HCT116 (cell line): Measurements from ENCODE around the gene MSI2. TPM values are rescaled to one million over a fixed set of nuclear protein-coding genes. Genes with fewer than 3 reads are reported as not detected.

Source experiments
- ATAC-seq: fragments of 200-7000 bp; cut with Tn5 transposase; 2 replicates; pipeline ENCODE4 v1.9.1; 2020; ENCODE audit warnings: mild to moderate bottlenecking, moderate library complexity
- BruUV-seq: library from RNA; stranded (reverse); fragments of 400-500 nt; replicated peaks from 2 replicates; lab custom pipeline; 2021; lab: Mats Ljungman, UMichigan
- CTCF ChIA-PET: fragments of 300-600 bp; sonication (Branson Sonifier 250); formaldehyde crosslinking; loops from one replicate; lab custom pipeline; 2021; ENCODE audit warnings: antibody characterized with exemption; lab: Charles Lee
- POLR2A ChIA-PET: fragments of 300-600, 350-600 bp; sonication (Branson Sonifier 250); formaldehyde crosslinking; loops from one replicate; lab custom pipeline; 2021; ENCODE audit warnings: antibody characterized with exemption; lab: Charles Lee
- RAD21 ChIA-PET, 2 experiments: fragments of 300-600 bp; sonication (Branson Sonifier 250); formaldehyde crosslinking; loops; one replicate each; lab custom pipeline; 2023; ENCODE audit warnings: low total read pairs in 2 of 2; ENCODE audit not compliant: uncharacterized antibody in 2 of 2, unreplicated experiment in 2 of 2, low non-redundant PET in 1 of 2; lab: Charles Lee
- DNase-seq: peaks from one replicate; pipeline ENCODE4 v3.0.0-alpha.2; 2010; ENCODE audit warnings: low read depth, low spot score
- H2AFZ ChIP-seq: fragments of 200-600 bp; shearing (Covaris generic), sonication (generic); 2 replicates; pipeline ENCODE4 v1.6.1; 2017; ENCODE audit warnings: low read depth, mixed run types, mixed read lengths, antibody characterized with exemption, low read length; ENCODE audit not compliant: poor library complexity, severe bottlenecking
- H3K27ac ChIP-seq: 2 replicates; pipeline ENCODE4 v1.5.1; 2012; ENCODE audit warnings: low read depth, low read length
- H3K27me3 ChIP-seq: fragments of 200-600 bp; sonication (generic); 2 replicates; pipeline ENCODE4 v1.6.1; 2016; ENCODE audit warnings: mixed run types, low read length, mixed read lengths; ENCODE audit not compliant: insufficient read depth
- H3K36me3 ChIP-seq, 2 experiments: fragments of 200-500 bp in 1 of 2; fragments of 200-600 bp in 1 of 2; sonication (Bioruptor generic) in 1 of 2; sonication (generic) in 1 of 2; 2 replicates each; pipeline versions ENCODE4 v1.5.1 to v1.6.1; 2014 to 2016; ENCODE audit warnings: low read length in 2 of 2, inconsistent platforms in 1 of 2, mixed read lengths in 1 of 2, mixed run types in 1 of 2; ENCODE audit not compliant: insufficient read depth in 2 of 2, control insufficient read depth in 1 of 2
- H3K4me1 ChIP-seq, 2 experiments: fragments of 200-600 bp in 1 of 2; sonication (generic) in 1 of 2; 2 replicates each; pipeline versions ENCODE4 v1.5.1 to v1.6.1; 2012 to 2017; ENCODE audit warnings: low read length in 2 of 2, inconsistent platforms in 1 of 2, mild to moderate bottlenecking in 1 of 2, mixed read lengths in 1 of 2, mixed run types in 1 of 2, moderate library complexity in 1 of 2; ENCODE audit not compliant: insufficient read depth in 2 of 2, control insufficient read depth in 1 of 2
- H3K4me2 ChIP-seq: fragments of 200-600 bp; sonication (generic); 2 replicates; pipeline ENCODE4 v1.6.1; 2017; ENCODE audit warnings: mixed run types, low read length, mixed read lengths
- H3K4me3 ChIP-seq, 2 experiments: fragments of 200-600 bp in 1 of 2; sonication (generic) in 1 of 2; replicated peaks in 1 of 2; 2 replicates each; pipeline ENCODE4 v1.5.1; 2011 to 2016; ENCODE audit warnings: low read length in 2 of 2, control low read depth in 1 of 2, low read depth in 1 of 2, mild to moderate bottlenecking in 1 of 2, mixed read lengths in 1 of 2, mixed run types in 1 of 2
- H3K79me2 ChIP-seq: fragments of 200-600 bp; sonication (generic); 2 replicates; pipeline ENCODE4 v1.6.1; 2017; ENCODE audit warnings: mild to moderate bottlenecking, mixed run types, low read length, moderate library complexity, mixed read lengths; ENCODE audit not compliant: insufficient read depth
- H3K9ac ChIP-seq: fragments of 200-600 bp; sonication (generic); 2 replicates; pipeline ENCODE4 v1.6.1; 2016; ENCODE audit warnings: low read length, mixed read lengths
- H3K9me2 ChIP-seq: fragments of 200-600 bp; sonication (generic), shearing (Covaris generic); 2 replicates; pipeline ENCODE4 v1.6.1; 2017; ENCODE audit warnings: mixed run types, mild to moderate bottlenecking, moderate library complexity; ENCODE audit not compliant: insufficient read depth
- H3K9me3 ChIP-seq, 2 experiments: fragments of 200-500 bp in 1 of 2; fragments of 200-600 bp in 1 of 2; sonication (Bioruptor generic) in 1 of 2; sonication (generic) in 1 of 2; 2 replicates each; pipeline ENCODE4 v1.6.1; 2014 to 2017; ENCODE audit warnings: low read length in 2 of 2, mixed read lengths in 2 of 2, inconsistent platforms in 1 of 2, low read depth in 1 of 2, mild to moderate bottlenecking in 1 of 2, mixed run types in 1 of 2, moderate library complexity in 1 of 2; ENCODE audit not compliant: control insufficient read depth in 1 of 2, insufficient read depth in 1 of 2
- H4K20me1 ChIP-seq: fragments of 200-600 bp; sonication (generic), shearing (Covaris generic); 2 replicates; pipeline ENCODE4 v1.6.1; 2017; ENCODE audit warnings: mixed run types, mild to moderate bottlenecking, moderate library complexity; ENCODE audit not compliant: insufficient read depth
- CBX3 ChIP-seq: IDR thresholded peaks from 2 replicates; pipeline ENCODE4 v1.6.1; 2012; ENCODE audit warnings: low read depth
- ELF1 ChIP-seq: IDR thresholded peaks from 2 replicates; pipeline ENCODE4 v1.6.1; 2012; ENCODE audit warnings: low read depth, borderline replicate concordance
- EZH2phosphoT487 ChIP-seq: fragments of 200-600 bp; IDR thresholded peaks from 2 replicates; pipeline ENCODE4 v1.6.1; 2018; ENCODE audit warnings: antibody characterized with exemption, borderline replicate concordance
- JUND ChIP-seq: IDR thresholded peaks from 2 replicates; pipeline ENCODE4 v1.6.1; 2012
- MAX ChIP-seq: IDR thresholded peaks from 2 replicates; pipeline ENCODE4 v1.6.1; 2012
- RAD21 ChIP-seq: IDR thresholded peaks from 2 replicates; pipeline ENCODE4 v1.6.1; 2012; ENCODE audit warnings: low read depth, mild to moderate bottlenecking
- SP1 ChIP-seq: IDR thresholded peaks from 2 replicates; pipeline ENCODE4 v1.6.1; 2012; ENCODE audit warnings: low read depth
- TCF7L2 ChIP-seq: IDR thresholded peaks from 2 replicates; pipeline ENCODE4 v1.7.0; 2011; ENCODE audit warnings: borderline replicate concordance, inconsistent platforms; ENCODE audit not compliant: insufficient read depth, insufficient read length; ENCODE audit errors: extremely low read depth
- YY1 ChIP-seq: IDR thresholded peaks from 2 replicates; pipeline ENCODE4 v1.6.1; 2011; ENCODE audit warnings: low read length, low read depth, moderate library complexity, mild to moderate bottlenecking; ENCODE audit not compliant: insufficient replicate concordance; ENCODE audit errors: extremely low read depth
- ZFX ChIP-seq: fragments of 450-650 bp; IDR thresholded peaks from 2 replicates; pipeline ENCODE4 v1.6.1; 2017
- intact Hi-C: fragments of 100-400 bp; cut with micrococcal nuclease; formaldehyde crosslinking; loops from 2 replicates; pipeline ENCODE4 v1.10.0; 2022
- total RNA-seq: library from RNA; stranded (reverse); gene quantifications from one replicate; pipeline ENCODE4 v1.2.1, GENCODE V29; 2021; ENCODE audit not compliant: unreplicated experiment
- TF ChIP-seq, protein P1 (sequence below): IDR thresholded peaks from 2 replicates; pipeline ENCODE4 v1.6.1; 2012
- TF ChIP-seq, protein P2 (sequence below): IDR thresholded peaks from 2 replicates; pipeline ENCODE4 v1.6.1; 2011; ENCODE audit warnings: mild to moderate bottlenecking, low read length, moderate library complexity; ENCODE audit not compliant: insufficient replicate concordance; ENCODE audit errors: extremely low read depth

The MSI2 gene
- total RNA-seq, 1 experiment from 2014 or later, result 137 TPM

DNA sequence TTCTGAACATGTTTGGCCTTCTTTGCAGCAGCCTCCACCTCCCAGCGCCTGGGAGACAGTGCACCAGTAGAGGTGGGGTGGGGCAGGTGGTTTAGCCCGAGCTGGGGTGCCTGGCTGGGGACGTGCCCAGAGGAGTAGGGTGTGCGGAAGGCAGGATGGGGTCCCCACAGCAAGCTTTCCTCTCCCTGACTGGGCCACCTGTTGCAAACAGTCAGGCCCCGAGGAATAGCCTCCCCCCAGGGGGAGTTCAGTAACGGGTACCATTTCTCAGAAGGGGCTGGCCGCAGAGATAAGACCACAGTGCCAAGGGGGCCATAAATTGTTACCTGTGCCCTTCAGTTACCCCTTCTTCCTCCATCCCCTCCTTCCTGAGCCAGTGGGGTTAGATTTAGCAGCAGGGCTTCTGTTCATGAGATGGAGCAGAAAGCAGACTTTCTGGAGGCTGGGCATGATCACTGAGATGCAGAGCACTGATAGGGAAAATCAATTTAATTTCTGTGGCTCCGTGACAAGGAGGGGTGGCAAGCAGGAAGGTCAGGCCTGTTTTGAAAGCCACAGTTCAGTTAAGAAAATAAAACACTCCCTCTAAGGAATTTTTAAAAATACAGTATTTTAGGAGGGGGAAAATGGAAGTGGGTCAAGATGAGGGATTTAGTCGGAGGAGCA is 181.9 kb downstream of the MSI2 start:
- no peak for ATAC-seq
- Histone ChIP-seq H3K36me3 (no peaks in the 10 kb centered on the region), H3K9me3 (no peaks in the 10 kb centered on the region), H3K27ac (no peak overlapping the region), H3K79me2 (peaks cover 31% of the 10 kb centered on the region; the same call in 1 of the 2 replicates), H3K4me1 (peaks cover 67 to 73% of the 10 kb centered on the region in 2 experiments), H3K4me2 (no peak overlapping the region), H3K4me3 (no peak overlapping the region), H3K9me2 (no peaks in the 10 kb centered on the region), H2AFZ (no peak overlapping the region), H4K20me1 (no peaks in the 10 kb centered on the region), H3K27me3 (no peaks in the 10 kb centered on the region), H3K9ac (no peak overlapping the region)
- no TSS peak for BruUV-seq
- intact Hi-C loops, result no loop called here
- RAD21 ChIA-PET, result interaction anchor here in 1 of 2 experiments (0.7 kb wide), 1 partner anchor 194 kb away, joined by 3 read pairs; no protein-coding TSS in a partner anchor
- TF ChIP-seq, protein P1, sequence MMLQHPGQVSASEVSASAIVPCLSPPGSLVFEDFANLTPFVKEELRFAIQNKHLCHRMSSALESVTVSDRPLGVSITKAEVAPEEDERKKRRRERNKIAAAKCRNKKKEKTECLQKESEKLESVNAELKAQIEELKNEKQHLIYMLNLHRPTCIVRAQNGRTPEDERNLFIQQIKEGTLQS, result no peak
- TF ChIP-seq ZFX, result no peak
- no peak for TF ChIP-seq SP1
- no peak for TF ChIP-seq CBX3
- no peak for TF ChIP-seq JUND
- no peak for TF ChIP-seq MAX
- no peak for TF ChIP-seq TCF7L2
- TF ChIP-seq, protein P2, sequence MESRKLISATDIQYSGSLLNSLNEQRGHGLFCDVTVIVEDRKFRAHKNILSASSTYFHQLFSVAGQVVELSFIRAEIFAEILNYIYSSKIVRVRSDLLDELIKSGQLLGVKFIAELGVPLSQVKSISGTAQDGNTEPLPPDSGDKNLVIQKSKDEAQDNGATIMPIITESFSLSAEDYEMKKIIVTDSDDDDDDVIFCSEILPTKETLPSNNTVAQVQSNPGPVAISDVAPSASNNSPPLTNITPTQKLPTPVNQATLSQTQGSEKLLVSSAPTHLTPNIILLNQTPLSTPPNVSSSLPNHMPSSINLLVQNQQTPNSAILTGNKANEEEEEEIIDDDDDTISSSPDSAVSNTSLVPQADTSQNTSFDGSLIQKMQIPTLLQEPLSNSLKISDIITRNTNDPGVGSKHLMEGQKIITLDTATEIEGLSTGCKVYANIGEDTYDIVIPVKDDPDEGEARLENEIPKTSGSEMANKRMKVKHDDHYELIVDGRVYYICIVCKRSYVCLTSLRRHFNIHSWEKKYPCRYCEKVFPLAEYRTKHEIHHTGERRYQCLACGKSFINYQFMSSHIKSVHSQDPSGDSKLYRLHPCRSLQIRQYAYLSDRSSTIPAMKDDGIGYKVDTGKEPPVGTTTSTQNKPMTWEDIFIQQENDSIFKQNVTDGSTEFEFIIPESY, result no peak
- no peak for TF ChIP-seq ELF1
- no peak for TF ChIP-seq YY1
- no peak for TF ChIP-seq EZH2phosphoT487
- no peak for TF ChIP-seq RAD21
- POLR2A ChIA-PET, result no interaction called here
- DNase-seq, result no peak
- CTCF ChIA-PET, result interaction anchor here (1.5 kb wide), 1 partner anchor 195 kb away, joined by 3 read pairs; no protein-coding TSS in a partner anchor
